Measurements from ENCODE around the gene KLHL7. TPM values are rescaled to one million over a fixed set of nuclear protein-coding genes. Genes with fewer than 3 reads are reported as not detected.

Gene KLHL7
- total and polyA plus RNA-seq, 9 donors: 23.1 to 38.3 (median 30.7) TPM

DNA sequence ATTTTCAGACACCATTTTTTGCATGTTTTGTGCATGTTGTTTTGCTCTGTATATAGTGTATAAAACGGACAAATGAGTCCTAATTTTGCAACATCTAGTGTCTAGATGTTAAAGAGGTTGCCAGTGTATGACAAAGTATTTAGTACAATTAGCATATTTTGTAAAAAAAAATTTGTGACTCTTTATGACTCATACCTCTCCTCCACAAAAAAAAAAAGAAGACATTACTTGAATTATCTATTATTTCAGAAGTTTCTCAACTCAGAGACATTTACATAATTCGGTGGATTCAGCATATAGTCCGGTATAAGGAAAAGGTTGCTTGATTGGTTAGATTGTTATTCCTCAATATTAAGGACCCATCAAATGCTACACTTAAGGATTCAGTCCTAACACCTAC is 102.3 kb downstream of the KLHL7 start:
- 90 to 93% (median 90%) methylated on average over 3 of the region's 3 CpGs for WGBS, 3 donors
- Histone ChIP-seq H3K27me3 (no peaks in the 10 kb centered on the region), H3K27ac (no peak overlapping the region), H3K9me3 (no peaks in the 10 kb centered on the region), H3K4me3 (no peak overlapping the region), H3K4me1 (ENCODE audit: insufficient read depth) (no peaks in the 10 kb centered on the region), H3K36me3 (no peaks in the 10 kb centered on the region)
- DNase-seq: no peak
- TF ChIP-seq EP300 (IDR thresholded peaks at IDR 0.05) (no peak), POLR2A (IDR thresholded peaks at IDR 0.05) (no peak)
- TF ChIP-seq, protein P1, sequence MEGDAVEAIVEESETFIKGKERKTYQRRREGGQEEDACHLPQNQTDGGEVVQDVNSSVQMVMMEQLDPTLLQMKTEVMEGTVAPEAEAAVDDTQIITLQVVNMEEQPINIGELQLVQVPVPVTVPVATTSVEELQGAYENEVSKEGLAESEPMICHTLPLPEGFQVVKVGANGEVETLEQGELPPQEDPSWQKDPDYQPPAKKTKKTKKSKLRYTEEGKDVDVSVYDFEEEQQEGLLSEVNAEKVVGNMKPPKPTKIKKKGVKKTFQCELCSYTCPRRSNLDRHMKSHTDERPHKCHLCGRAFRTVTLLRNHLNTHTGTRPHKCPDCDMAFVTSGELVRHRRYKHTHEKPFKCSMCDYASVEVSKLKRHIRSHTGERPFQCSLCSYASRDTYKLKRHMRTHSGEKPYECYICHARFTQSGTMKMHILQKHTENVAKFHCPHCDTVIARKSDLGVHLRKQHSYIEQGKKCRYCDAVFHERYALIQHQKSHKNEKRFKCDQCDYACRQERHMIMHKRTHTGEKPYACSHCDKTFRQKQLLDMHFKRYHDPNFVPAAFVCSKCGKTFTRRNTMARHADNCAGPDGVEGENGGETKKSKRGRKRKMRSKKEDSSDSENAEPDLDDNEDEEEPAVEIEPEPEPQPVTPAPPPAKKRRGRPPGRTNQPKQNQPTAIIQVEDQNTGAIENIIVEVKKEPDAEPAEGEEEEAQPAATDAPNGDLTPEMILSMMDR (IDR thresholded peaks at IDR 0.05): no peak
- intact Hi-C loops (cut with DNase I): no loop called here

DNA sequence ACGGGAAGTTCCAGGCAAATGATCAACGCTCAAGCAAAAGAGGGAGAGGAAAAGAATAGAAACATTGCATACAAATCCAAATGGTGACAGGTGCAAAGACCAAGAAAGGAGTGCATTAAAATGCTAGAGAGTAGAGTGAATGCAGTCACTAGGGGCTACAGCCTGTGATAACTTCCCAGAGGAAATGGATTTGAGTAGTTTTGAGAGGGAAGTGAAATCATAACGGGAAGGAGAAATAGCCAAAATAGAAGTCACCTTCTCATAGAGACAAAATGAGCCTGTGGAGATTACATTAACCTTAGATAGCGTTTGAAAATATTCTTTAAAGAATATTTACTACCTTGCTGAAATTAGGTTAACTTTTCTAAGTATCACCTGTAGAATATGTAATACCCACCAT is 102.7 kb downstream of the KLHL7 start:
- H3K36me3 ChIP-seq: no peaks in the 10 kb centered on the region
- TF ChIP-seq, protein P1 (IDR thresholded peaks at IDR 0.05): no peak
- TF ChIP-seq EP300 (IDR thresholded peaks at IDR 0.05) (no peak), POLR2A (IDR thresholded peaks at IDR 0.05) (no peak)
- 74 to 86% (median 81%) methylated on average over 4 of the region's 4 CpGs for WGBS, 3 donors
- H3K27ac ChIP-seq: no peak overlapping the region
- no peak for DNase-seq
- no peaks in the 10 kb centered on the region for H3K4me1 ChIP-seq (ENCODE audit: insufficient read depth)
- H3K4me3 ChIP-seq: no peak overlapping the region
- H3K9me3 ChIP-seq: no peaks in the 10 kb centered on the region
- no peaks in the 10 kb centered on the region for H3K27me3 ChIP-seq
- intact Hi-C loops (cut with DNase I): no loop called here

DNA sequence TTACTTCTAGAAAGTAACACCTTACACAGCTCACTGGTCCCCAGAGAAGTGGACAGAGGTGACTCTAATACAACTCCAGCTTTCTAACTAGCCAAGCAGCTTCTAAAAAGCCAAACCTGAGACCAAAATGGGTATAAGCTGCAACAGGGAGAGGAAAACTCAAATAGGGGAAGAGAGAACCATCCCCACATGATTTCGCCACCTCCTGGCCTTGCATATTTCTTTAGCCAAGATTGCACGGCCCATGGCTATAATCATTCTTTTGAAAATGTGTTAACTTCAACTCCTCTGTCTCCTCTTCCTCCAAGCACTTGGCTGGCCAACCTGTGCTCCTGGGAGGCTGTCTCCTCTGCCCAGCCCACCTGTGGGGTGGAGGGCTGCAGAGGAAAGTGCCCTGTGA is 104.9 kb downstream of the KLHL7 start:
- DNase-seq: no peak
- Histone ChIP-seq H3K9me3 (no peaks in the 10 kb centered on the region), H3K27ac (no peak overlapping the region), H3K4me3 (no peak overlapping the region), H3K27me3 (no peaks in the 10 kb centered on the region), H3K4me1 (ENCODE audit: insufficient read depth) (no peaks in the 10 kb centered on the region), H3K36me3 (no peaks in the 10 kb centered on the region)
- TF ChIP-seq EP300 (IDR thresholded peaks at IDR 0.05) (no peak), POLR2A (IDR thresholded peaks at IDR 0.05) (no peak)
- TF ChIP-seq, protein P1 (IDR thresholded peaks at IDR 0.05): no peak
- WGBS, 3 donors: 58 to 80% (median 69%) methylated on average over 2 of the region's 2 CpGs
- intact Hi-C loops (cut with DNase I): no loop called here

DNA sequence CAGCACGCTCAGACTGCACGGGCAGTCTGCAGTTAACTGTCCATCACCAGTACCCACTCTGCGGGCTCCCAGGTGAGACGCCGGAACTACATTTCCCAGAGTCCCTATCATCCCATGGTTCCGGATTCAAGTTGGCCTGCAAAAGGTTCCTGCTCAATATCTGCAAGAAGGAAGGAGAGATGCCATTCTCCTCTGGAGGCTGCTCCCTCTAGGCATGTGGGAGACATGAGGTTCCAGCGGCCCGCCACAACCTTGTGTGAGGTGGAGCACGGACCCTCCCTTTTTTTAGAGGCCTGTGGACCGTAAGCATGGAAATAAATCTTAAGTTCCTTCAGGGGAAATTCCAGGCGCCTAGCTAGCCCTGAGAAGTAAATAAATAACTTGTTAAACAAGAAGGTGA is 106.0 kb downstream of the KLHL7 start:
- intact Hi-C loops (cut with DNase I): no loop called here
- Histone ChIP-seq H3K27me3 (no peaks in the 10 kb centered on the region), H3K4me1 (ENCODE audit: insufficient read depth) (no peaks in the 10 kb centered on the region), H3K4me3 (no peak overlapping the region), H3K36me3 (no peaks in the 10 kb centered on the region), H3K27ac (no peak overlapping the region), H3K9me3 (no peaks in the 10 kb centered on the region)
- DNase-seq: no peak
- TF ChIP-seq EP300 (IDR thresholded peaks at IDR 0.05): no peak
- TF ChIP-seq, protein P1 (IDR thresholded peaks at IDR 0.05): no peak
- no peak for TF ChIP-seq POLR2A (IDR thresholded peaks at IDR 0.05)
- 44 to 61% (median 52%) methylated on average over 11 of the region's 11 CpGs for WGBS, 3 donors

DNA sequence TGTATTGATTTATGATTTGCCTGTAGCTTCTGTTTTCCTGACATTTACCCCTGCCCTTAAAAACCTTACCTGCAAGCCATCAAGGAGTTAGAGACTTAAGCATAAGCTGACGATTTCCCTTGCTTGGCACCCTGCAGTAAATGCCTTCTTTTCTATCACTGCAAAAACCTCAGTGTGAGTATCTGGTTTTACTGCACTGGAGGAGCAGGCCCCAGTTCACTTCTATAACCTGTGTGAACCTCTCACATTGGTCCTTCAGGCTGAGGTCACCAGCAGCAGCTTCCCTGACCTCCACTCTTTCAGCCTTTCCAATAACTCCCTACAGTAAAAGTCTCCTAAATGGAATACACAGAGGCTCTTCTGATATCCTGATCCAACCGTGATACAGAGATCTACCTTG is 106.8 kb downstream of the KLHL7 start:
- H3K9me3 ChIP-seq: no peaks in the 10 kb centered on the region
- no peak overlapping the region for H3K27ac ChIP-seq
- H3K4me3 ChIP-seq: no peak overlapping the region
- H3K36me3 ChIP-seq: no peaks in the 10 kb centered on the region
- no peak for DNase-seq
- TF ChIP-seq POLR2A (IDR thresholded peaks at IDR 0.05): no peak
- no peak for TF ChIP-seq EP300 (IDR thresholded peaks at IDR 0.05)
- TF ChIP-seq, protein P1 (IDR thresholded peaks at IDR 0.05): no peak
- no peaks in the 10 kb centered on the region for H3K4me1 ChIP-seq (ENCODE audit: insufficient read depth)
- H3K27me3 ChIP-seq: no peaks in the 10 kb centered on the region
- WGBS, 3 donors: 73 to 80% (median 75%) methylated on average over 2 of the region's 2 CpGs
- intact Hi-C loops (cut with DNase I): no loop called here
